AG10803 (cell line): ENCODE measurements around the gene SPC24.

Experiments used
- DNase-seq: peaks from one replicate; pipeline ENCODE4 v3.0.0; 2010; ENCODE audit warnings: low read depth
- H3K4me3 ChIP-seq: 2 replicates; pipeline ENCODE4 v1.5.1; 2011; ENCODE audit warnings: mild to moderate bottlenecking, low read length, control low read depth
- CTCF ChIP-seq: conservative IDR thresholded peaks from 2 replicates; pipeline ENCODE4 v1.5.1; 2011; ENCODE audit warnings: mild to moderate bottlenecking, low read length, control low read depth, inconsistent platforms

SPC24 gene

GRCh38 chr19:11200931-11201330, 45.3 kb upstream of the SPC24 start:
- no peak overlapping the region for H3K4me3 ChIP-seq
- TF ChIP-seq CTCF, result no peak
- DNase-seq, result no peak

GRCh38 chr19:11200015-11200574, 44.5 kb upstream of the SPC24 start:
- no peak overlapping the region for H3K4me3 ChIP-seq
- TF ChIP-seq CTCF, result no peak
- DNase-seq, result no peak

- DNase-seq, result no peak
- TF ChIP-seq CTCF, result no peak
- no peak overlapping the region for H3K4me3 ChIP-seq
Observed at GRCh38 chr19:11199517-11199916, 43.9 kb upstream of the SPC24 start.

- TF ChIP-seq CTCF, result no peak
- no peak overlapping the region for H3K4me3 ChIP-seq
- DNase-seq, result no peak
Observed at GRCh38 chr19:11198769-11199424, 43.3 kb upstream of the SPC24 start.

- H3K4me3 ChIP-seq, result peak overlapping the region; percentile 38; the same call in 1 of the 2 replicates
- no peak for DNase-seq
- TF ChIP-seq CTCF, result no peak
Observed at GRCh38 chr19:11198175-11198534, 42.6 kb upstream of the SPC24 start.

GRCh38 chr19:11197291-11198174, 42.0 kb upstream of the SPC24 start, which contains the start of gene KANK2:
KANK2 (minus strand) TSS chr19:11197545; CDS start chr19:11194511, 3,034 bp downstream.
- DNase-seq, result peak; percentile 63
- TF ChIP-seq CTCF, result no peak
- H3K4me3 ChIP-seq, result peak within 1 kb of the TSS; percentile 97
